ENCODE data around the gene LRRC74A.

Gene LRRC74A

DNA sequence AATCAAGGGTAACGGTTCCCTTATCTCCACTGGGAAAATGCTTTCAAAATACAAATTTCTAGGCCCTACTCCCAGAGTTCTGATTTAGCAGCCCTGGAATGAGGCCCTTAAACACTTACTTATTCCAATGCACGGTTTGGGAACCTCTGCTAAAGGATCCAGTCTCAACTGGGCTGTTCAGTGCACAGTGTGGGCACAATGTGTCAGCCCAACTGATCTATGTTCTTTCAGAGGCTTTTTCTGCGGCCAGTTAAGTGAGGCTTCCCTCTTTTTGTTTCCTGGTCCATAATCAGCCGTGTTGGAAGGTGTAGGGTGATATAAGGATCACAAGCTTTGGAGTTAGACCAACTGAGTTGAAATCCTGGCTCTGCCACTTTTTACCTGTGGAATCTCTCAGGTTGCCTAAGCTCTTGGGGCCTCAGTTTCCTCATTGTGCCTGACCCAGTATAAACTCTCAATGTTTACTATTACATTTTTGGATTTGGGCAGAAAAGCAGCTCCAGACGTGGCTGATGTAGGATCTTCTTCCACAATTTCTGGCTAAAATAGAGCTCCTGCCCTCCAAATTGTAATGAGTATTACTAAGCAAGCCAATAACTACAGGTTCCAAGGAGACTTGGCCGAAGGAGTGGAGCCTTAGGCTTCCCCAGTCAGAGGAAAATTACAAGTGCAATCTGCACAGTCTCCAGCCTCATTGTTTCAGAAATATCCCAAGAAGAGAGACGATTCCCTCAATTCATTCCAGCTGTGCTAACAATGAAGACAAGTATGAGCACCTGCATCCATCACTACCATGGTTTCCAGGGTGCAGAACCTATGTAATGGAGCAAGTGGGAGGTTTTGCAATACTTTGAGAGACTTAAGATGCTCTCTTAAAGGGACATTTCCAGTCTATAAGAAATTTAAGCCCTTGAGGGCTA is 11.2 kb upstream of the LRRC74A start:
- DNase-seq: no peak
- no peak overlapping the region for H3K27ac ChIP-seq
- H3K4me3 ChIP-seq (ENCODE audit: low read depth, low read length): no peak overlapping the region
- H3K9me3 ChIP-seq (ENCODE audit: severe bottlenecking): peaks cover 2% of the 10 kb centered on the region
- TF ChIP-seq, protein P1, sequence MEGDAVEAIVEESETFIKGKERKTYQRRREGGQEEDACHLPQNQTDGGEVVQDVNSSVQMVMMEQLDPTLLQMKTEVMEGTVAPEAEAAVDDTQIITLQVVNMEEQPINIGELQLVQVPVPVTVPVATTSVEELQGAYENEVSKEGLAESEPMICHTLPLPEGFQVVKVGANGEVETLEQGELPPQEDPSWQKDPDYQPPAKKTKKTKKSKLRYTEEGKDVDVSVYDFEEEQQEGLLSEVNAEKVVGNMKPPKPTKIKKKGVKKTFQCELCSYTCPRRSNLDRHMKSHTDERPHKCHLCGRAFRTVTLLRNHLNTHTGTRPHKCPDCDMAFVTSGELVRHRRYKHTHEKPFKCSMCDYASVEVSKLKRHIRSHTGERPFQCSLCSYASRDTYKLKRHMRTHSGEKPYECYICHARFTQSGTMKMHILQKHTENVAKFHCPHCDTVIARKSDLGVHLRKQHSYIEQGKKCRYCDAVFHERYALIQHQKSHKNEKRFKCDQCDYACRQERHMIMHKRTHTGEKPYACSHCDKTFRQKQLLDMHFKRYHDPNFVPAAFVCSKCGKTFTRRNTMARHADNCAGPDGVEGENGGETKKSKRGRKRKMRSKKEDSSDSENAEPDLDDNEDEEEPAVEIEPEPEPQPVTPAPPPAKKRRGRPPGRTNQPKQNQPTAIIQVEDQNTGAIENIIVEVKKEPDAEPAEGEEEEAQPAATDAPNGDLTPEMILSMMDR (IDR thresholded peaks at IDR 0.05; ENCODE audit: low read depth, low read length): no peak
- H3K36me3 ChIP-seq: no peaks in the 10 kb centered on the region
- no peaks in the 10 kb centered on the region for H3K27me3 ChIP-seq (ENCODE audit: insufficient read depth, low read depth, severe bottlenecking)

DNA sequence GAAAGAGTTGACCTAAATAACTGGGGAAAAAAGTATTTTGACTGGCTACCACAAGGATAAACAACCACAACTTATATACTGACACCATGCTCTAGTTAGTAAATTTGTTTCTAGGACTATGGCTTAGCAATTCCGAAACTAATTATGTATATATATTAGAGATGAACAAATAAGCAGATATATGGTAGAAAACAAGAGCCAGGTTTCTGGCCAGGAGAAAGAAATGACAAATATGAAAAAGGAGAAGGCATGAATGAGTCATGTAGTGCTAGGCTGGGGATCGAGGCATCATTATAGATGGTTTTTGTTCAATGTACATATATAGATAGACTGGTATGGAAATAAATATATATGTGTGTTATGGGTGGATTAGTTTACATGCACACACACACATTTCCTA is 5.5 kb upstream of the LRRC74A start:
- Histone ChIP-seq H3K9me3 (ENCODE audit: severe bottlenecking) (no peaks in the 10 kb centered on the region), H3K36me3 (no peaks in the 10 kb centered on the region), H3K27me3 (ENCODE audit: insufficient read depth, low read depth, severe bottlenecking) (no peaks in the 10 kb centered on the region), H3K4me3 (ENCODE audit: low read depth, low read length) (no peak overlapping the region), H3K27ac (no peak overlapping the region)
- DNase-seq: no peak
- TF ChIP-seq, protein P1 (IDR thresholded peaks at IDR 0.05; ENCODE audit: low read depth, low read length): no peak

DNA sequence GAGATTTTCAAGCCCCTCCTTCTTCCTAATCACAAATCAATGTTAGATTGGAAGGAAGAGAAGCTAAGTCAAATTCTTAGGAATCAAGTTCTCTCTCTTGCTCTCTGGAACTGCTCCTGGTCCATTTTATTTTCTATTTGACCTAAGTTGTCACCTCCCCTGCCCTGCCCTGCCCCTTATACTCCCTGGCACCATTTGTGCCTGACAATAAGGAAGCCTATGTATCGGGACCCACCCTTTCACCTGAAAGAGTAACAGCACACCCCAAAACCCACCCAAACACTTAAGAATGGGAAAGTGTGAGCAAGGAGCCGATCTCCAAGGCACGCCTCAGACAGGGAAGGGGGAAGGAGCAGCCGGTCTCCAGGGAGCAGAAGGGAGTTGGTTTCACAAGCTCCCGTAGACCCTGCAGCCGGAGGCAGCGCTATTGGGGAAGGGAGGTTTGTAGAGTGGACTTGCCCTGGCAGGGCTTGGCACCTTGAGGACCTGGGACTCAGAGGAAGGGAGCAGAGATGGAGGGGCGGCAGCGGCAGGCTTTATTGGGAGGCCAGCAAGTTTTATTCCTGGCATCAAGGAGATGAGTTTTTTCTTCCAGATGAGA is 1.6 kb downstream of the LRRC74A start:
- DNase-seq: no peak
- Histone ChIP-seq H3K27me3 (ENCODE audit: insufficient read depth, low read depth, severe bottlenecking) (no peaks in the 10 kb centered on the region), H3K9me3 (ENCODE audit: severe bottlenecking) (no peaks in the 10 kb centered on the region), H3K4me3 (ENCODE audit: low read depth, low read length) (no peak overlapping the region), H3K36me3 (no peaks in the 10 kb centered on the region), H3K27ac (no peak overlapping the region)
- TF ChIP-seq, protein P1 (IDR thresholded peaks at IDR 0.05; ENCODE audit: low read depth, low read length): no peak

DNA sequence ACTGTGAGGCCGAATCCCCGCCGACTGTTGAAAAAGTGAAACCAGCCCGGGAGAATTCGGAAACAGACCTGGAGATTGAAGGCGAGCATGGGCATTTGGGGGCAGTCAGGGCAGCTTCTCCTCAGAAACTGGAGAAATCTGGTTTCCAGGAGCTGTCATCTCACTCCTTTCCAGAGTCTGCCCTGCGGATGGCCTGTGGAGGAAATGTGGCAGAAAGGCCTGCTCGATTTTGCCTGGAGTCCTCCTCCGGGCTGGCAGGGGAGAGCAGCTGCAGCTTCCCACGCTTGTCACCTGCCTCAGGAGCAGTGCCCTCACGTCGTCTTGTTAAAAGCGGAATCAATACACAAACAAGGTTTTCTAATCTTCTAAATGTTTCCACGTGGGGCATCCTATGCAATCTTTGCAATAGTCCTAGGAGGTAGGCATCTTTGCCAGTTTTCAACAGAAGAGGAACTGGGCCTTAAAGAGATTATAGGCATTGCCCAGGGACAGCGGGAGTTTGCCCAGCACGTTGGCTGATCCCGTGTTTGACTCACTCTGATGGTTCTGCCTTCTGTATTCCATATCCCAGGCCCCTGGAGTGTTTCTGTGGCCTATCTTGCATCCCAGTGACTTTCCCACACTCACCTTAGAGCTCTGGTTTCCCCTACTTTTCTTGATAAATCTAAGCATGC is 2.3 kb downstream of the LRRC74A start:
- TF ChIP-seq, protein P1 (IDR thresholded peaks at IDR 0.05; ENCODE audit: low read depth, low read length): no peak
- H3K27ac ChIP-seq: no peak overlapping the region
- no peaks in the 10 kb centered on the region for H3K27me3 ChIP-seq (ENCODE audit: insufficient read depth, low read depth, severe bottlenecking)
- H3K4me3 ChIP-seq (ENCODE audit: low read depth, low read length): no peak overlapping the region
- no peaks in the 10 kb centered on the region for H3K9me3 ChIP-seq (ENCODE audit: severe bottlenecking)
- H3K36me3 ChIP-seq: no peaks in the 10 kb centered on the region
- no peak for DNase-seq

DNA sequence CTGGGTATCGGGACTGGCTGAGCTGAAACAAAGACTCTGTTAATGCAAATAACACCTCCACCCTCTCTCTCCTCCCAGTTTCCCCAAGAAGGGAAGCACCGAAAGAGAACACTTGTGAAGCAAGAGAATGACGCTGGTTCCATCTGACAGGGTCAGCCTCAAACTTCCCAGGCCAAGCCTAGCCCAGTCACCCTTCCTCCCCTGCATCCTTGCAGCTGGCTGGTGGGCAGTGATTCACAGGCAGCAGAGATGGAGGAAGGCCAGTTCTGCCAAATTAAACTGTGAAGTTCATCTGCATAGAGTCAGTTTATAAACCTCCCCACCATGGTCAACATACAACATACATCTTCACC is 2.8 kb downstream of the LRRC74A start:
- Histone ChIP-seq H3K36me3 (no peaks in the 10 kb centered on the region), H3K27me3 (ENCODE audit: insufficient read depth, low read depth, severe bottlenecking) (no peaks in the 10 kb centered on the region), H3K27ac (no peak overlapping the region), H3K9me3 (ENCODE audit: severe bottlenecking) (no peaks in the 10 kb centered on the region), H3K4me3 (ENCODE audit: low read depth, low read length) (no peak overlapping the region)
- TF ChIP-seq, protein P1 (IDR thresholded peaks at IDR 0.05; ENCODE audit: low read depth, low read length): no peak
- DNase-seq: no peak

All from WERI-Rb-1 (cell line).